Measurements from ENCODE around the gene SIM1.

The SIM1 gene

GRCh38 chr6:100484474-100484873 is 19.8 kb upstream of the SIM1 start:
- Histone ChIP-seq H3K36me3 (ENCODE audit: control insufficient read depth in 4 of 4, insufficient read depth in 4 of 4, low read length in 3 of 4) (no peaks in the 10 kb centered on the region), H3K27ac (ENCODE audit: insufficient read depth in 1 of 2, low read depth in 1 of 2, low read length in 2 of 2, poor library complexity in 1 of 2, severe bottlenecking in 2 of 2) (no peak overlapping the region), H3K4me3 (ENCODE audit: control insufficient read depth in 1 of 7, extremely low read depth in 1 of 7, insufficient read depth in 4 of 7, low read depth in 2 of 7, low read length in 6 of 7) (no peak overlapping the region), H3K27me3 (replicated peaks in 2 of 5; ENCODE audit: control insufficient read depth in 4 of 5, insufficient read depth in 5 of 5, low read length in 4 of 5) (peaks cover 3 to 40% (median 6%) of the 10 kb centered on the region in 5 experiments), H3K9me3 (ENCODE audit: control extremely low read depth in 1 of 5, control insufficient read depth in 4 of 5, insufficient read depth in 2 of 5, low read depth in 1 of 5, low read length in 4 of 5) (no peaks in the 10 kb centered on the region), H3K4me1 (ENCODE audit: control extremely low read depth in 1 of 4, control insufficient read depth in 4 of 4, insufficient read depth in 4 of 4, low read length in 3 of 4) (no peaks in the 10 kb centered on the region)
- ChIA-PET POLR2A (no interaction called here), CTCF (no interaction called here)
- WGBS (ENCODE audit: insufficient coverage), result 100% methylated on average over 4 of the region's 5 CpGs
- no peak for DNase-seq

GRCh38 chr6:100482698-100483097 is 18.0 kb upstream of the SIM1 start:
- Histone ChIP-seq H3K27me3 (replicated peaks in 2 of 5; ENCODE audit: control insufficient read depth in 4 of 5, insufficient read depth in 5 of 5, low read length in 4 of 5) (peaks cover 3 to 35% (median 7%) of the 10 kb centered on the region in 5 experiments), H3K36me3 (ENCODE audit: control insufficient read depth in 4 of 4, insufficient read depth in 4 of 4, low read length in 3 of 4) (no peaks in the 10 kb centered on the region), H3K27ac (ENCODE audit: insufficient read depth in 1 of 2, low read depth in 1 of 2, low read length in 2 of 2, poor library complexity in 1 of 2, severe bottlenecking in 2 of 2) (no peak overlapping the region), H3K4me1 (ENCODE audit: control extremely low read depth in 1 of 4, control insufficient read depth in 4 of 4, insufficient read depth in 4 of 4, low read length in 3 of 4) (no peaks in the 10 kb centered on the region), H3K9me3 (ENCODE audit: control extremely low read depth in 1 of 5, control insufficient read depth in 4 of 5, insufficient read depth in 2 of 5, low read depth in 1 of 5, low read length in 4 of 5) (no peaks in the 10 kb centered on the region), H3K4me3 (ENCODE audit: control insufficient read depth in 1 of 7, extremely low read depth in 1 of 7, insufficient read depth in 4 of 7, low read depth in 2 of 7, low read length in 6 of 7) (no peak overlapping the region)
- DNase-seq, result no peak
- POLR2A ChIA-PET, result no interaction called here
- WGBS (ENCODE audit: insufficient coverage), result 88% methylated on average over 2 of the region's 2 CpGs
- CTCF ChIA-PET, result interaction anchor here (0.9 to 1.3 kb wide), 3 partner anchors 12 to 306 kb away, joined by 3 read pairs; no protein-coding TSS in a partner anchor

- DNase-seq, result peak in 2 of 3 donors; percentile 59 to 61
Measured at GRCh38 chr6:100479179-100480035, 14.7 kb upstream of the SIM1 start.

GRCh38 chr6:100475554-100476320 is 11.0 kb upstream of the SIM1 start:
- no peak overlapping the region for H3K4me3 ChIP-seq (ENCODE audit: control insufficient read depth in 1 of 7, extremely low read depth in 1 of 7, insufficient read depth in 4 of 7, low read depth in 2 of 7, low read length in 6 of 7)
- H3K27ac ChIP-seq (ENCODE audit: insufficient read depth in 1 of 2, low read depth in 1 of 2, low read length in 2 of 2, poor library complexity in 1 of 2, severe bottlenecking in 2 of 2), result no peak overlapping the region
- ChIA-PET POLR2A (no interaction called here), CTCF (no interaction called here)
- WGBS (ENCODE audit: insufficient coverage), result 94% methylated on average over 2 of the region's 10 CpGs
- H3K27me3 ChIP-seq (replicated peaks in 2 of 5; ENCODE audit: control insufficient read depth in 4 of 5, insufficient read depth in 5 of 5, low read length in 4 of 5), result peaks cover 20 to 72% (median 33%) of the 10 kb centered on the region in 5 experiments
- H3K4me1 ChIP-seq (ENCODE audit: control extremely low read depth in 1 of 4, control insufficient read depth in 4 of 4, insufficient read depth in 4 of 4, low read length in 3 of 4), result no peaks in the 10 kb centered on the region
- H3K9me3 ChIP-seq (ENCODE audit: control extremely low read depth in 1 of 5, control insufficient read depth in 4 of 5, insufficient read depth in 2 of 5, low read depth in 1 of 5, low read length in 4 of 5), result peaks cover 0 to 3% (median 0%) of the 10 kb centered on the region in 5 experiments
- no peak for DNase-seq
- no peaks in the 10 kb centered on the region for H3K36me3 ChIP-seq (ENCODE audit: control insufficient read depth in 4 of 4, insufficient read depth in 4 of 4, low read length in 3 of 4)

More at GRCh38 chr6:100479179-100480035, 14.7 kb upstream of the SIM1 start:
- Histone ChIP-seq H3K4me1 (ENCODE audit: control extremely low read depth in 1 of 4, control insufficient read depth in 4 of 4, insufficient read depth in 4 of 4, low read length in 3 of 4) (no peaks in the 10 kb centered on the region), H3K27ac (ENCODE audit: insufficient read depth in 1 of 2, low read depth in 1 of 2, low read length in 2 of 2, poor library complexity in 1 of 2, severe bottlenecking in 2 of 2) (no peak overlapping the region), H3K4me3 (ENCODE audit: control insufficient read depth in 1 of 7, extremely low read depth in 1 of 7, insufficient read depth in 4 of 7, low read depth in 2 of 7, low read length in 6 of 7) (no peak overlapping the region), H3K9me3 (ENCODE audit: control extremely low read depth in 1 of 5, control insufficient read depth in 4 of 5, insufficient read depth in 2 of 5, low read depth in 1 of 5, low read length in 4 of 5) (no peaks in the 10 kb centered on the region), H3K27me3 (replicated peaks in 2 of 5; ENCODE audit: control insufficient read depth in 4 of 5, insufficient read depth in 5 of 5, low read length in 4 of 5) (peaks cover 3 to 46% (median 9%) of the 10 kb centered on the region in 5 experiments), H3K36me3 (ENCODE audit: control insufficient read depth in 4 of 4, insufficient read depth in 4 of 4, low read length in 3 of 4) (no peaks in the 10 kb centered on the region)
- ChIA-PET CTCF (interaction anchor here (0.8 to 2.1 kb wide), 6 partner anchors 302 to 612 kb away, joined by 3 to 9 read pairs (median 3); no protein-coding TSS in a partner anchor), POLR2A (no interaction called here)
- WGBS (ENCODE audit: insufficient coverage), result 90% methylated on average over 2 of the region's 3 CpGs

- CTCF ChIA-PET, result interaction anchor here (1.5 to 1.7 kb wide), 2 partner anchors 11 to 12 kb away, joined by 4 to 6 read pairs; no protein-coding TSS in a partner anchor
- Histone ChIP-seq H3K36me3 (ENCODE audit: control insufficient read depth in 4 of 4, insufficient read depth in 4 of 4, low read length in 3 of 4) (no peaks in the 10 kb centered on the region), H3K4me3 (ENCODE audit: control insufficient read depth in 1 of 7, extremely low read depth in 1 of 7, insufficient read depth in 4 of 7, low read depth in 2 of 7, low read length in 6 of 7) (no peak overlapping the region), H3K27ac (ENCODE audit: insufficient read depth in 1 of 2, low read depth in 1 of 2, low read length in 2 of 2, poor library complexity in 1 of 2, severe bottlenecking in 2 of 2) (no peak overlapping the region), H3K27me3 (replicated peaks in 2 of 5; ENCODE audit: control insufficient read depth in 4 of 5, insufficient read depth in 5 of 5, low read length in 4 of 5) (peaks cover 31 to 91% (median 37%) of the 10 kb centered on the region in 5 experiments), H3K9me3 (ENCODE audit: control extremely low read depth in 1 of 5, control insufficient read depth in 4 of 5, insufficient read depth in 2 of 5, low read depth in 1 of 5, low read length in 4 of 5) (peaks cover 0 to 3% (median 0%) of the 10 kb centered on the region in 5 experiments), H3K4me1 (ENCODE audit: control extremely low read depth in 1 of 4, control insufficient read depth in 4 of 4, insufficient read depth in 4 of 4, low read length in 3 of 4) (no peaks in the 10 kb centered on the region)
- DNase-seq, result no peak
- POLR2A ChIA-PET, result no interaction called here
- 100% methylated on average over 1 of the region's 1 CpG for WGBS (ENCODE audit: insufficient coverage)
Measured at GRCh38 chr6:100473182-100473581, 8.5 kb upstream of the SIM1 start.

- peak in 1 of 3 donors; percentile 13 for DNase-seq
- Histone ChIP-seq H3K27ac (ENCODE audit: insufficient read depth in 1 of 2, low read depth in 1 of 2, low read length in 2 of 2, poor library complexity in 1 of 2, severe bottlenecking in 2 of 2) (no peak overlapping the region), H3K4me1 (ENCODE audit: control extremely low read depth in 1 of 4, control insufficient read depth in 4 of 4, insufficient read depth in 4 of 4, low read length in 3 of 4) (no peaks in the 10 kb centered on the region), H3K9me3 (ENCODE audit: control extremely low read depth in 1 of 5, control insufficient read depth in 4 of 5, insufficient read depth in 2 of 5, low read depth in 1 of 5, low read length in 4 of 5) (peaks cover 0 to 3% (median 0%) of the 10 kb centered on the region in 5 experiments), H3K27me3 (replicated peaks in 2 of 5; ENCODE audit: control insufficient read depth in 4 of 5, insufficient read depth in 5 of 5, low read length in 4 of 5) (peaks cover 36 to 93% (median 41%) of the 10 kb centered on the region in 5 experiments), H3K36me3 (ENCODE audit: control insufficient read depth in 4 of 4, insufficient read depth in 4 of 4, low read length in 3 of 4) (no peaks in the 10 kb centered on the region), H3K4me3 (ENCODE audit: control insufficient read depth in 1 of 7, extremely low read depth in 1 of 7, insufficient read depth in 4 of 7, low read depth in 2 of 7, low read length in 6 of 7) (no peak overlapping the region)
- 61% methylated on average over 2 of the region's 3 CpGs for WGBS (ENCODE audit: insufficient coverage)
- CTCF ChIA-PET, result interaction anchor here (1.7 kb wide), 1 partner anchor 10 kb away, joined by 4 read pairs; no protein-coding TSS in a partner anchor
- POLR2A ChIA-PET, result no interaction called here
Measured at GRCh38 chr6:100472674-100473073, 8.0 kb upstream of the SIM1 start.

Measured in common myeloid progenitor, CD34-positive (primary cell).